ENCODE results near the gene MTFMT.
A peak's percentile ranks its signal among the peaks of the same experiment; 100 is the strongest.
"Not testable (repeated sequence)": the region's sequence is repeated elsewhere in the genome, so short reads cannot be mapped to it uniquely, and the experiment has no call there.

Gene MTFMT

GRCh38 chr15:65059931-65060596 lies 30.6 kb upstream of the MTFMT start:
- DNase-seq = no peak

- no peak for DNase-seq
These were observed 29.9 kb upstream of the MTFMT start for GRCh38 chr15:65059369-65059750.

GRCh38 chr15:65058394-65059368 lies 29.2 kb upstream of the MTFMT start:
- no peak for DNase-seq

GRCh38 chr15:65057549-65057940 lies 28.1 kb upstream of the MTFMT start:
- DNase-seq = no peak

- no peak for DNase-seq
These were observed 27.6 kb upstream of the MTFMT start for GRCh38 chr15:65056868-65057548.

GRCh38 chr15:65056106-65056505 lies 26.7 kb upstream of the MTFMT start:
- DNase-seq = no peak

- DNase-seq = no peak
These were observed 25.9 kb upstream of the MTFMT start for GRCh38 chr15:65055201-65055870.

GRCh38 chr15:65054333-65055200 lies 25.1 kb upstream of the MTFMT start:
- peak; percentile 60 to 66 for DNase-seq

- DNase-seq = no peak
These were observed 23.5 kb upstream of the MTFMT start for GRCh38 chr15:65052956-65053355.

- DNase-seq = no peak
These were observed 21.8 kb upstream of the MTFMT start for GRCh38 chr15:65051266-65051665.

GRCh38 chr15:65050270-65050669 lies 20.8 kb upstream of the MTFMT start:
- no peak for DNase-seq

- peak; percentile 86 to 88 for DNase-seq
These were observed 20.0 kb upstream of the MTFMT start for GRCh38 chr15:65049418-65049840.

- no peak for DNase-seq
These were observed 18.8 kb upstream of the MTFMT start for GRCh38 chr15:65048241-65048640.

- no peak for DNase-seq
These were observed 15.5 kb upstream of the MTFMT start, which contains the start of gene SLC51B for GRCh38 chr15:65044724-65045481. SLC51B (plus strand) TSS chr15:65045387; CDS start chr15:65050005, 4,618 bp downstream.

GRCh38 chr15:65044218-65044617 lies 14.8 kb upstream of the MTFMT start:
- DNase-seq = not testable (repeated sequence)

- DNase-seq = no peak
These were observed 13.4 kb upstream of the MTFMT start for GRCh38 chr15:65042776-65043327.

GRCh38 chr15:65041787-65042186 lies 12.3 kb upstream of the MTFMT start:
- no peak for DNase-seq

GRCh38 chr15:65040461-65040860 lies 11.0 kb upstream of the MTFMT start:
- no peak for DNase-seq

- DNase-seq = no peak
These were observed 9.4 kb upstream of the MTFMT start for GRCh38 chr15:65038836-65039235.

- DNase-seq = no peak
These were observed 9.0 kb upstream of the MTFMT start for GRCh38 chr15:65038428-65038827.

GRCh38 chr15:65037309-65037708 lies 7.9 kb upstream of the MTFMT start:
- DNase-seq = no peak
